ENCODE data around the gene GRID1.

- TF ChIP-seq CTCF (IDR thresholded peaks at IDR 0.05): no peak
- no peak for TF ChIP-seq POLR2A (IDR thresholded peaks at IDR 0.05)
Observed at GRCh38 chr10:86391236-86391840, 24.7 kb upstream of the GRID1 start.

All from Peyer's patch (tissue), 4 donors.